Hematopoietic multipotent progenitor cell (in vitro differentiated cells): Measurements from ENCODE around the gene PKHD1. TPM values are rescaled to one million over a fixed set of nuclear protein-coding genes. Genes with fewer than 3 reads are reported as not detected.
"Not testable (repeated sequence)": the region's sequence is repeated elsewhere in the genome, so short reads cannot be mapped to it uniquely, and the experiment has no call there.

Source experiments
- DNase-seq, 3 donors: peaks; one replicate each; pipeline ENCODE4 v3.0.0-alpha.2; 2011 to 2015; ENCODE audit warnings: low read depth in 2 of 3, low spot score in 2 of 3
- total RNA-seq: library from RNA; depleted of rRNA; stranded (reverse); fragments of >200 nt; gene quantifications from one replicate; pipeline ENCODE4 v1.2.3, GENCODE V29; 2012

PKHD1 gene
- total RNA-seq, 1 donor, result under 0.01 TPM

- no peak for DNase-seq
Observed at GRCh38 chr6:51868591-51869355, 218.6 kb downstream of the PKHD1 start.

DNA sequence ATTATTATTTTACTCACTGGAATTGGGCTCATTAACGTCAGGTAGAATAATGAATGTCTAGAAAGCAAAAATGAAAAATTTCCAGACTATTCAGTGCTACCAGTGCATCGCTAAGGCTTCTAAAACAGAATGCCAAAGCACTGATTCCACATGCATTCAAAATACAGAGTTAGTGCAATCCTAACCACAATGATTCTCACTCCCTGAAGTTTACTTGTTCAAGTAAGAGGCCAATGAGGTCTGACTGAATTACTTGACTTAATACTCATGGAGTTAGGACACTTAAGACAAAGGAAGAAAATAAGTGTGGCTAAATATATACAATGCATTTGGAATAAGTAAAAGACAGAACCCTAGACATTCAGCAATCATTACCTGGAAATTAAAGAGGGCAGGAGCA is 220.5 kb downstream of the PKHD1 start:
- DNase-seq, result no peak

DNA sequence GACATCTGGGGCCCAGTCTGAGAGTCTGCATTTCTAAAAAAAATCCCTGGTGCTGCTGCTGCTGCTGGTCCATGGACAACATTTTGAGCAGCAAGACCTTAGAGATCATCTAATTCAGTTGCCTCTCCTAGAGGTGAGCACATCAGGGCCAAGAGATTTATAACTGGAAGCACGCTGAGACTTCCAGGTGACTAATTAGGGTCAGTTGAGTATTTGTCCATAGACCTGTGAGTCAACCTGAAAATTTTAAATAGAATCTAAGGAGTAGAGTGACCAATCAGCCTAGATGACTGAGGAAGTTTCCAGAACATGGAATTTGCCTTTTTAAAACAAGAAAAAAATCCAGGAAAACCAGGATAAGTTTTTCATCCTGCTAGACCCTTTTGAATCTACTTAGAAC is 221.4 kb downstream of the PKHD1 start:
- no peak for DNase-seq

- DNase-seq, result no peak
Observed at GRCh38 chr6:51865176-51865575, 222.2 kb downstream of the PKHD1 start.

DNA sequence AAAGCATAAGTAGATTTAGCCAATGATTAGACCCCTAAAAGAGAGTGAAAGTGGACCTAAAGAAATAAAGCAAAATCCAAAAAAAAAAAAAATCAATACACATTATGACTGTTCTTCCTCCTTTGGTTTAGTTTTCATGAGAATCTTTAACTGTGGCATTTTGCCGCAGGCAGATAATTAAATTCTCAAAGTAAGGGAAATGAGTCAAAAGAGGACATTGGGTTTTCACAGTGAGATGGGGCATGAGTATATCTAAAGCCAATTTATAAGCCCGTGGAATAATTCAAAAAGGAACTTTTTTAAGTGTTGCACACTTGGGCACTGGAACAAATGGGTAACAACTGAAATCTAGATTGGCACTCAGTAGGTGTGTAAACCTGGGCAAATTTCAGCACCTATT is 230.3 kb downstream of the PKHD1 start:
- DNase-seq, result no peak

GRCh38 chr6:51856508-51856907 is 230.9 kb downstream of the PKHD1 start:
- no peak for DNase-seq

- peak in 2 of 3 donors; percentile 44 to 83 for DNase-seq
Observed at GRCh38 chr6:51855310-51856082, 231.9 kb downstream of the PKHD1 start.

DNA sequence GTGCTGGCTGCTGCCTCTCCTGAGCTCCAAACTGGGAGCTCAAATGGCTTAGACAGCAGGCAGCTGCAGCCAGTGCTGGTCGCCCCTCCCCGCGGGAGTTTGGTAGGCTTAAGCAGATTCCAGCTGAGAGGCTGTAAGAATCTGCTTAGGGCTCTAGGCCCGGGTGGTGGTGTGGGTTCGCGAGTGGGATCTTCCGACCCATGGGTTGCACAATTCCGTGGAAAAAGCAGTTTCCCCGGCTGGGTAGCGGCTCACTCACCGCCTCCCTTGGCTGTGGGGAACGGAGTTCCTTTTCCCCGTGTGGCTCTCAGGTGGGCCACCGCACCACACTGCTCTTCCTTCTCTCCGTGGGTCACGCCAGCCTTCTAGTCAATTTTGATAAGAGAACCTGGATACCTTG is 232.5 kb downstream of the PKHD1 start:
- DNase-seq, result no peak

DNA sequence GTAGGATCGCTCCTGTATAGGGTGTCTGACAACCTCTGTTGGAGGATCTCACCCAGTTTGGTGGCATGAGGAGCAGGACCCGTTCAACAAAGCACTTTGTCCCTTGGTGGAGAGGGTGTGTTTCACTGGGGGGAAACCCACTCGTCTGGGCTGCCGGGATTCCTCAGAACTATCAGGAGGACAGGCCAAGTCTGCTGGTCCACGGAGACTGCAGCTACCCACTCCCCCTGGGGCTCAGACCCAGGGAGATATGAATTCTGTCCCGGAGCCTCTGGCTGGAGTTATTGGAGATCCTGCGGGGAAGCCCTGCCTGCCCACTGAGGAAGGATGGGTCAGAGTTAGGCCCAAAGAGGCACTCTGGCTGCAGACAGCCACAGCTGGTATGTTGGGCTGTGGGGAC is 233.1 kb downstream of the PKHD1 start:
- no peak for DNase-seq

DNA sequence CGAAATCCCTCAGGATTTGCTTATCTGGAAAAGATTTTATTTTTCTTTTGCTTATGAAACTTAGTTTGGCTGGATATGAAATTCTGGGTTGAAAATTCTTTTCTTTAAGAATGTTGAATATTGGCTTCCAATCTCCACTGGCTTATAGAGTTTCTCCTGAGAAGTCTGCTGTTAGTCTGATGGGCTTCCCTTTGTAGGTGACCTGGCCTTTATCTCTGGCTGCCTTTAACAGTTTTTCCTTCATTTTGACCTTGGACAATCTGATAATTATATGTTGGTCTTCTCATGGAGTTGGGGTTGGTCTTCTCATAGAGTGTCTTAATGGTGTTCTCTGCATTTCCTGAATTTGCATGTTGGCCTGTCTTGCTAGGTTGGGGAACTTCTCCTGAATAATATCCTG is 234.3 kb downstream of the PKHD1 start:
- not testable (repeated sequence) for DNase-seq

DNA sequence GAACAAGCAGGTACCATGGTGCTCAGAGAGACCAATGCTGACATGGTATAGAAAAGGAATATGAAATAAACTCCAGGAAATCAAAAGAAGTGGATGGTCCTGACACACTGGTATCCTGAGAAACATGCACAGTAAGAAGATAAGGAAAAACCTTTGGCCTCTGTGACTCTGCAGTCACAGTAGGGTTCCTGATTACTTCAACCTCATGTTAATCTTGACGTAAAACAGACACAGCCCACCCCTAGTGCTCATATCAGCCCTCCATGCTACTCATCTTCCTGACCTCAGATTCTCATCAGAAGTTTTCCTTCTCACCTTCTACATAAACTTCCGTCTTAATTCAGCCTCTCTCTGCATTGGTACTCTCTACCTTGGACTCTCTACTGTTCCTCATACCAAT is 240.9 kb downstream of the PKHD1 start:
- DNase-seq, result no peak

- DNase-seq, result no peak
Observed at GRCh38 chr6:51844336-51844735, 243.1 kb downstream of the PKHD1 start.

DNA sequence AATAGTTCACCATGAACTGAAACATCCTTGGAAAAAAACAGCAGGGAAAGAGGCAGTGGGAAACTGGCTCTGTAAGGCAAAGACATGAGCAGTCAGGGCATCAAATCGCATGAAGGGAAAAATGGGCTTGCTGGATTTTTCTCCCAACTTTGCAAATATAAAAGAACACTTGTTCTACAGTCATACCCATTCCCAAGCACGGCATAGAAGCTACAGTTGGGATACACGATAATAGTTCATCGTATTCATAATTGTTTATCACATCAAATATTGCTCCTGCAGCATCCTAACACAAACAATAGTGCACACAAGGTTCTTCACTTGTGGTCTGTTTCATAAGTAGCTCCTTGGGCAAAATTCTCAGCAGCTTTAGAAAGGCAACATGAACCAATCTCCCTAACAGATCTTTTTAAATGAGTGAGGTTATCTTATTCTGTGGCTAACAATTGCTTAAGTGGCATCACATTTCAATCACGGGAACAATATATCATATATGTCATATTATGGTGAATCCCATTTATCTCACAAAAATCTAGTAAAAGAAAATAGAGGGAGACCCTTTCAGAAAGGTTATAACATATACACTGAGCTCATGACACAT is 243.9 kb downstream of the PKHD1 start:
- DNase-seq, result no peak

- DNase-seq, result no peak
Observed at GRCh38 chr6:51842804-51843378, 244.5 kb downstream of the PKHD1 start.

DNA sequence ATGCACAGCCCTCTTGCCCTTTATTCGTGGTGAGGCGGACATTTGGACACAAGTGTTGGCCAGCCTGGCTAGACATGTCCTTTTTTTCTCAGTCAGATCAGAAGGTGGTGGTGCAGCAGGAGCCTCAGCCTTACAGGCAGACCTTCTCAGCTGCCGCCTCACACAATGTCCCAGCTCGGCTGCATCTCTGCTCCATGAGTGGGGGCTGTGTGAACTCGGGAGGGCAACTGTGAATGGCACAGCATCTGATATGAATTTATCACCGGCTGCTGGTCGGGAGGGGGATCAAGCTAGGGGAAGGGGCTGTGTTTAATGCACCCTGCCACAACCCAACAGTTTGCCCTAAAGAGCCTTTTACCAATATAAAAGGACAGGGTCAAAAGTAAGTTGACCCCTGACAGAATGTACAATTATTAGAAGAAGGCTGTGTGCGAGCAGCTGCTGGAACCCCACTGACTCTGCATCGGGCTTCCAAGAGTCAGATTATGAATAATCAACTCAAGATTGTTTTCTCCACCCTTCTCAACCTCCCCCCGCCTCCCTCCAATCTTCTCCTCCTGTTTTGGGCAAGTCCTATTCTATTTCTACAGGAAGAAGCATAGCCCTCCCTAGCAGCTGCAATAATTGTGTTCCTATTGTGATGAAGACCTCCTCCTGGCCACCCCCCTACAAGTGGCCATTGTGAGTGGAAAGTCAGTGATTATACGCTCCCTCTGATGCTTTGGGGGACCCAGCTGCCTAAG is 245.2 kb downstream of the PKHD1 start:
- DNase-seq, result no peak

GRCh38 chr6:51841626-51842025 is 245.8 kb downstream of the PKHD1 start:
- DNase-seq, result no peak

DNA sequence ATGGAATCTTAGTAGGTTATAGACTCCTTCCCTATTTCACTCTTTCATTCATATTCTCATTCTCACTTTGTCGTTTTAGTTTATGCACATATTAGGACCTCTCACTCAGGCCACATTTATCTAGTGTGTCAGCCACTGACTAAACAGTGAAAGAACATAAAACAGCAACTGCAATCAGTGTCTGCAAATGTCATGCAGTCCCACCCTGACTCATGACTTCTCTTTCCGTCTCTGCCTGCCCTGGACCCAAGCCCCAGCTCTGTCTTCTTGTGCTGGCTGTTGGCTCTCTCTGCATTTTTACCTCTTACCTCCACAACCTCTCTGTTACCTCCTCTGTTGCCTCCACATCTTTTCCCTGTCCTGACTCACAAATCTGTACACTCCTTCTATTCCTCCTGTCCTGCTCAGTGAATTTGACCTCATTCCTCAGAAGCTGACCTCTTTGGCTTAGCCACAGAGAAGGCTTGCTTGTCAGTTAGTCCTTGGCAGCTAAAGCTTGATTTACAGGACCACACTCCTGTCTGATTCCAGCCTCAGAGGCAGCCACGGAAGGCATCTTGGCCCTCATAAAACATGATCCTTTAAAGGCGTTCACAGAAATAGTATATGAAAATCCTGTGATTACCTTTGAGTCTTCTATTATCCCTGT is 247.6 kb downstream of the PKHD1 start:
- no peak for DNase-seq

GRCh38 chr6:51830666-51831065 is 256.7 kb downstream of the PKHD1 start:
- no peak for DNase-seq

GRCh38 chr6:51827580-51827979 is 259.8 kb downstream of the PKHD1 start:
- DNase-seq, result no peak

DNA sequence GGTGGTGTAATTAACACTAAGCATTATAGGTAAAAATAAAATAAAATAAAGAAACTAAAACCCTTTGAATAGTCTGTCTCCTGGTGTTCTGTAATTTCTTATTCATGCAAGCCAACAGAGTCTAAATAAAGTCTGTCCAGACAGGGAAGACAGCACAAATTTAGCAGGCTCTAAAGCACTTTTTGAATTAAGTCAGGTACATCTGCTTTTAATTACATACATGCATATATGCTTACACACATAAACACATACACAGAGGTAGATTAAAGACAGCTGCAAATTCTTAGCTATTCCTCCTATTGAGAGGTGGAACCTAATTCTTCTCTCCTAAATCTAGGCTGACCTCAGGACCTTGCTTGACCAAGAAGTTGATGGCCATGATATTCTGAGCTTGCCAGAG is 262.5 kb downstream of the PKHD1 start:
- DNase-seq, result no peak
